Testis (tissue), 3 donors: Measurements from ENCODE around the gene MKNK1. TPM values are rescaled to one million over a fixed set of nuclear protein-coding genes. Genes with fewer than 3 reads are reported as not detected.

Experiments
- DNase-seq: peaks from one replicate; pipeline ENCODE4 v3.0.0-alpha.2; 2019
- H3K27ac ChIP-seq, 2 donors: fragments of 200-600 bp; sonication (generic); one replicate each; pipeline ENCODE4 v1.5.1; 2019
- H3K27me3 ChIP-seq: fragments of 200-600 bp; sonication (generic); one replicate; pipeline ENCODE4 v1.5.1; 2019
- H3K36me3 ChIP-seq: fragments of 200-600 bp; sonication (generic); one replicate; pipeline ENCODE4 v1.5.1; 2017; ENCODE audit warnings: low read depth; ENCODE audit errors: missing control alignments
- H3K4me1 ChIP-seq: fragments of 200-600 bp; sonication (generic); one replicate; pipeline ENCODE4 v1.5.1; 2019
- H3K4me3 ChIP-seq, 2 donors: fragments of 200-600 bp; sonication (generic); one replicate each; pipeline ENCODE4 v1.5.1; 2017 to 2019
- H3K9me3 ChIP-seq: fragments of 200-600 bp; sonication (generic); one replicate; pipeline ENCODE4 v1.5.1; 2017
- CTCF ChIP-seq, 3 experiments: fragments of 450-650 bp in 2 of 3; fragments of 200-600 bp in 1 of 3; sonication (generic) in 1 of 3; IDR thresholded peaks; one replicate each; pipeline ENCODE4 v1.5.1; 2016 to 2019; ENCODE audit warnings: antibody characterized with exemption in 3 of 3, mild to moderate bottlenecking in 2 of 3, moderate library complexity in 1 of 3
- POLR2A ChIP-seq: fragments of 450-650 bp; IDR thresholded peaks from one replicate; pipeline ENCODE4 v1.6.1; 2017; ENCODE audit warnings: antibody characterized with exemption, mild to moderate bottlenecking, moderate library complexity
- WGBS, 2 donors: methylation state at CpG; one replicate each; pipeline ENCODE4 v1.1.5; 2018; 5-methylcytosine and 5-hydroxymethylcytosine counted together
- intact Hi-C: fragments of 100-400 bp; cut with DNase I; formaldehyde crosslinking; loops from one replicate; pipeline ENCODE4 v1.15.1; 2023; ENCODE audit warnings: low total_unique reads
- polyA plus RNA-seq: library from polyadenylated mRNA; stranded (reverse); fragments of 350-450 nt; fragmentation: Illumina TruSeq; extraction: RNeasy Lipid Tissue Mini Kit (QIAGEN cat#74804); gene quantifications from one replicate; pipeline ENCODE4 v1.2.3, GENCODE V29; 2014; ENCODE audit warnings: low read depth, low replicate concordance; ENCODE audit not compliant: insufficient read depth
- total RNA-seq, 2 donors: library from RNA; depleted of rRNA; stranded (reverse); fragments of >200 nt; gene quantifications; one replicate each; pipeline ENCODE4 v1.2.3, GENCODE V29; 2016

Gene MKNK1
- total and polyA plus RNA-seq, 3 donors from 2014 or later = 30.7 to 55.7 (median 54.6) TPM

- TF ChIP-seq CTCF (IDR thresholded peaks at IDR 0.05) (peak in 2 of 3 experiments; percentile 18 to 20), POLR2A (no peak)
- no peak overlapping the region for H3K27ac ChIP-seq
- no peaks in the 10 kb centered on the region for H3K4me1 ChIP-seq
- no peak overlapping the region for H3K4me3 ChIP-seq
- intact Hi-C loops = no loop called here
- no peaks in the 10 kb centered on the region for H3K36me3 ChIP-seq
- H3K27me3 ChIP-seq = no peaks in the 10 kb centered on the region
- DNase-seq = no peak
- no peaks in the 10 kb centered on the region for H3K9me3 ChIP-seq
- WGBS, 2 donors = 78 to 87% methylated on average over 8 to 22 of the region's 22 CpGs
Measured at GRCh38 chr1:46547481-46548383, 56.3 kb downstream of the MKNK1 start.

GRCh38 chr1:46546210-46546609 lies 57.9 kb downstream of the MKNK1 start:
- TF ChIP-seq CTCF (IDR thresholded peaks at IDR 0.05) = no peak
- no peak for TF ChIP-seq POLR2A
- H3K9me3 ChIP-seq = no peaks in the 10 kb centered on the region
- intact Hi-C loops = no loop called here
- H3K27ac ChIP-seq = no peak overlapping the region
- 70 to 76% methylated on average over 5 of the region's 5 CpGs for WGBS, 2 donors
- no peaks in the 10 kb centered on the region for H3K27me3 ChIP-seq
- H3K36me3 ChIP-seq = no peaks in the 10 kb centered on the region
- no peak overlapping the region for H3K4me3 ChIP-seq
- H3K4me1 ChIP-seq = no peaks in the 10 kb centered on the region
- DNase-seq = no peak

GRCh38 chr1:46545784-46546183 lies 58.3 kb downstream of the MKNK1 start:
- no peak overlapping the region for H3K4me3 ChIP-seq
- TF ChIP-seq CTCF (IDR thresholded peaks at IDR 0.05) (no peak), POLR2A (no peak)
- H3K9me3 ChIP-seq = no peaks in the 10 kb centered on the region
- H3K4me1 ChIP-seq = no peaks in the 10 kb centered on the region
- intact Hi-C loops = no loop called here
- H3K27ac ChIP-seq = no peak overlapping the region
- WGBS, 2 donors = 74 to 81% methylated on average over 3 of the region's 3 CpGs
- DNase-seq = no peak
- H3K36me3 ChIP-seq = no peaks in the 10 kb centered on the region
- no peaks in the 10 kb centered on the region for H3K27me3 ChIP-seq

- Histone ChIP-seq H3K36me3 (no peaks in the 10 kb centered on the region), H3K27me3 (no peaks in the 10 kb centered on the region), H3K4me1 (no peaks in the 10 kb centered on the region), H3K4me3 (peak overlapping the region in 1 of 2 donors; percentile 53), H3K27ac (no peak overlapping the region), H3K9me3 (no peaks in the 10 kb centered on the region)
- 37 to 41% methylated on average over 5 of the region's 5 CpGs for WGBS, 2 donors
- no peak for DNase-seq
- intact Hi-C loops = no loop called here
- TF ChIP-seq POLR2A (no peak), CTCF (IDR thresholded peaks at IDR 0.05) (no peak)
Measured at GRCh38 chr1:46544561-46545240, 59.4 kb downstream of the MKNK1 start.
